NB4 (cell line): ENCODE measurements around the gene HS6ST1.
A peak's percentile ranks its signal among the peaks of the same experiment; 100 is the strongest.

Experiments
- DNase-seq: peaks from one replicate; pipeline ENCODE4 v3.0.0; 2010; ENCODE audit warnings: low read depth
- H3K4me3 ChIP-seq: one replicate; pipeline ENCODE4 v1.5.1; 2011; ENCODE audit warnings: mild to moderate bottlenecking, low read depth, low read length, moderate library complexity
- CTCF ChIP-seq: IDR thresholded peaks from one replicate; pipeline ENCODE4 v1.5.1; 2012; ENCODE audit warnings: low read depth, low read length
- MAX ChIP-seq: IDR thresholded peaks from 2 replicates; pipeline ENCODE4 v1.6.1; 2011; ENCODE audit warnings: low read depth, low read length
- MYC ChIP-seq: IDR thresholded peaks from 2 replicates; pipeline ENCODE4 v1.6.1; 2011; ENCODE audit warnings: low read depth, low read length
- POLR2A ChIP-seq: IDR thresholded peaks from 2 replicates; pipeline ENCODE4 v1.6.1; 2011; ENCODE audit warnings: mild to moderate bottlenecking; ENCODE audit not compliant: insufficient read length; ENCODE audit errors: extremely low read depth

The HS6ST1 gene

DNA sequence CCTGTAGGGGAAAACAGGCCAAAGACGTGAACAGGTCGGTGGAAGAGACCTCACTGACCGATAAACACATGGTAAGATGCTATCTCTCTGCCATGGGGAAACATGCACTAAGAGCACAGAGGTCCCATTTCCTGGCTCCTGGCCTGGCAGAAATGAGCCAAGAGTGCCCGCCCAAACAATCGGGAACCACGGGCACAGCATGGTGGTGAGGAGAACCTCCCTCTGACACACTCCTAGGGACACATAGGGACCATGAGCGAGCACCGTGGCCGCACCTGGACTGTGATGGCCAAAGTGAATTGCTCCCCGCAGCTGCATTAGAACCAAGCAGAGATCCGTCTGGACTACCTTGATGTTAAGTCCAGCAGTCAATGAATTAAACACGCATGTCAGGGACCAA lies 11.1 kb downstream of the HS6ST1 start:
- TF ChIP-seq CTCF (no peak), POLR2A (no peak), MAX (no peak), MYC (no peak)
- H3K4me3 ChIP-seq, result no peak overlapping the region
- DNase-seq, result no peak

DNA sequence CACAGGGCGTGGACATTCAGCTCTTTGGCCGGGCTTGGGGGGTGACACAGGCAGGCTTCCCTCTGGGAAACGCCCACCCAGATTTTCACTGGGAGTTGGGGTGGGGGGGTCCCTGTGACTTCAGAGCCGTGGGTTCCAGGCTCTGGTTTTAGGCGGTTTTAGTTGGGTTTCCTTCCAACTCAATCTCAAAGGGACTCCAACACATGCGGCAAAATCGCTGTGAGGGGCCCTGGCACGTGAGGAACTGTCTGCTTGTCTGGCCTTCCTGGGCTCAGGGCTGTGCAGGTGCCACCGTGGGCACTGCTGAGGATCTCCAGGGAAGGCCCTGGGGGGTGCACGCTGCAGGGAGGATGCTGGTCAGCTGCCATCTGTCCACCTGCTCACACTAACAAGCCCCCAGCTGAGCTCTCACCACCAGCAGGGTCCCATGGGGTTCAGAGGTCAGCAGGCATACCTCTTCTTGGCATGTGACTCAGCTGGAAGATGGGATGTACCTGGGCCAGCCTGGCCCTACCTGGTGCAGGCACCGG lies 11.7 kb downstream of the HS6ST1 start:
- TF ChIP-seq MYC (no peak), CTCF (no peak), MAX (no peak), POLR2A (no peak)
- H3K4me3 ChIP-seq, result no peak overlapping the region
- DNase-seq, result no peak

DNA sequence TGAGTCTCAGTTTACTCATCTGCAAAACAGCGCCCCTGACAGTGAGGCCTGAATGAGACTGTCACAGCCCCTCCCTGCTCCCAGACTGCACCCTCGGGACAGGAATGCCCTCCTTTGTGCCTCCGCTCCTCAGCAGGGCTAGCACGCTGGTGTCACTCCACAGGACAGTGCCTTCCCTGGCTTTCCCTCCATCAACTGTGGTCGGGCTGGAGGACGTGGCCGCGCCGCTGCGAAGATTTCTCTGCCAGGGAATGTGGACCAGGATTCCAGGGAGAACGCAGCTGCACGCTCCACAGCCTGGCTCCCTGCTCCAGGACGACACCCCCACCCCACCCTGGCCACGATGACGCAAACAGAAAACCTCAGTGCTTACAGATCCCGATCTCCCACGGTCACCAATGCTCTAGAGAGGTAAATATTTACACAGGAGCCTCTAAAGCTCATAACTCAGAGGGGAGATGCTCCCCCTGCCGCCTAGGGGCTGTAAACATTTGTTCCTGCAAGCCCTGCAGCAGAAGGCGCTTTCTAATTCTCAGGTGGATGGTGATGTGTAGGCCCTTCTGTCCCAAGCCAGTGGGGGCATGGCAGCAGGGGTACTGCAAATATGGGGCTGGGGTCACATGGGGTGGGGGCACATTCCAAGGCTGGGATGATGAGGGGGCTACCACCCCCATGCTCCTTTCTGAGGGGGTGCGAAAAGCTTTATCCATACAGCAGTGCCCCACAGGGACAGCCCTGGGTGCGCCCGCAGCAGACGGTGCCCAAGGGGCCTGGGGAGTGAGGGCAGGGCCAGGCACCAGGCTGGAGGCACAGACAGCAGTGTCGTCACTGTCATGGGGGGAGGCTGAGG lies 12.4 kb downstream of the HS6ST1 start:
- TF ChIP-seq CTCF (no peak), MYC (no peak), MAX (no peak), POLR2A (no peak)
- peak; percentile 25 for DNase-seq
- H3K4me3 ChIP-seq, result no peak overlapping the region

DNA sequence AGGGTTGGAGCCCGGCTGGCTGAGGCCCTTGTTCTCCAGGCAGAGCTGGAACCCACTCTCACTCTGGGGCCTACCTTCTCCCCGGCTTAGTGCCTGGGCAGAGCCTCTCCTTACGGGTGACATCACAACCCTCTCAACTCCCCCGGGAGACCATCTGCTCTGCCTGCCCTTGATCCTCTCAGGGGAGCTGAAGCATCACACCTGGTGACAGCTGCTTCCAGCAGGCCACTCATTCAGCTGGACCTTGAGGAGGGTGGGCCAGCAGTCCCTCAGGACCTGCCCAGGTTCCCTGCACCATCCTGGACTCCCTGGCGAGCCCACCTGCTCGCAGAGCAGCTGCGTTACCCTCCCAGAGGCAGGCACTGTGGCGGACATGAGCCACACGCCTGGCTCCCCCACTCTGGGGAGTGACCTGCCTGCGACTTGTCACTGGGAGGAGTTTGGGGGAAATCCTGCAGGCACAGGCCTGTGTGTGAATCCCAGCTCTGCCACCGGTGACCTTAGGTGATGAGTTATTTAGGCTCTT lies 13.1 kb downstream of the HS6ST1 start:
- H3K4me3 ChIP-seq, result no peak overlapping the region
- no peak for TF ChIP-seq CTCF
- TF ChIP-seq POLR2A, result no peak
- no peak for TF ChIP-seq MAX
- no peak for TF ChIP-seq MYC
- DNase-seq, result peak; percentile 52

DNA sequence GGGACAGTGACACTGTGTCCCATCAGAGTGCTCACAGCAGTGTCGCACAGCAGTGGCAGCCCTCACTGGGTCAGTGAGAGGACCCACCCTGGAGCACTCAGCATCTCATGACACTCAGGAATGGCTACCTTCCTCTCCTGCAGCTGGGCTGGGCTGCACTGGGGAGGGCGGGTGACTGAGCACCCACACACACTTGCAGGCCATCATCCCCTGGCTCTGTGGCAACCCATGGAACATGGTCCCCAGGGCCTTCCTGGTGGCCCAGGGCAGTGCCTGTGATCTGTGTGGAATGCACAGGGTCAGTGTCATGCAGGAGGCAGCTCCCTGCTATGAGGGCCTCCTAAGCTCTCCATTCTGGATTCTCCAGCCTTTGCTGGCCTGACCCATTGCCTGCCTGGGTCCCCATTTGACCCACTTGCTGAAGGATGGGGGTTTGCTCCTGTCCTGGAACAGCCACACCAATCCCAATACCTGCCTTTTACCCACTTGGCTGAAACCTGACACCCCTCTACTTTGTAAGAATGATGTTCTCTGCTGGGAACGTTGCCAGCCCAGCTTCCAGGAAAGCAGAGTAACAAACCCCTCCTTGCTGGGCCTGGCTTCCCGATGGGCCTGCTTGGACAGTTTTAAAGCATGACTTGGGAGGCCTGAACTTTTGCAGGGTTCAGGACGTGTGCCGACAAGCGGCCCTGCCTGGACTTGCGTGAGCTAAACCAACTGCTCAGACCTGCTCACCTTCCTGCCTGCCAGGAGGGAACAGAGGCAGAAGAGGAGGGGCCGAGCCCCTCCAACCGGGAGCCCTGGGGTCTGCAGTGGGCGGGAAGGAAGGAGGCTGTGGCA lies 13.7 kb downstream of the HS6ST1 start:
- no peak overlapping the region for H3K4me3 ChIP-seq
- no peak for DNase-seq
- TF ChIP-seq MAX (no peak), POLR2A (peak; percentile 17), CTCF (no peak), MYC (no peak)
